Activated CD4-positive, CD25-positive, alpha-beta regulatory T cell treated with anti-CD3 and anti-CD28 coated beads, Interleukin-2, amount 50 U/mL, for 72 hours (primary cell): Measurements from ENCODE around the gene MYO18B.

ENCODE experiments used
- DNase-seq: peaks from one replicate; pipeline ENCODE4 v3.0.0; 2021

The MYO18B gene

GRCh38 chr22:25853501-25854284 lies 111.7 kb downstream of the MYO18B start:
- DNase-seq = no peak

DNA sequence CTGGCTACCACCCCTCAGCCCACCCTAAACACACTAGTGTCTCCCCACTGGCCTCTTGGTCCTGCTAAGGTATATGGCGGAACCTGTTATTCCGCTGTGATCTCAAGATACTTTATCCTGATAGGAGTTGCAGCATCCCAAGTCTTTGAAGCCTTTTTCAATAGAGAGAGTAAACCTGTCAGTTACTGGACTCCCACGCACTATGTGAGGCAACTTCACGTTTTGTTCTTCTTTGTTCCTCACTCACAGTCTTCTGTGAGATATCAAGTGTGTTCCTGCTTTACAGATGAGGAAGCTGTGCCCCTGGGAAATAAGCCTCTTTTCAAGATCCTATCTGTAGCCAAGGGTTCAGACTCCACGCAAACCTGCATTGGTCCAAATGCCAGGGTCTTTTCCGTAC lies 127.8 kb downstream of the MYO18B start:
- DNase-seq = no peak

GRCh38 chr22:25874327-25874726 lies 132.3 kb downstream of the MYO18B start:
- DNase-seq = no peak

GRCh38 chr22:25875461-25875860 lies 133.5 kb downstream of the MYO18B start:
- DNase-seq = no peak

GRCh38 chr22:25876871-25877270 lies 134.9 kb downstream of the MYO18B start:
- DNase-seq = no peak

DNA sequence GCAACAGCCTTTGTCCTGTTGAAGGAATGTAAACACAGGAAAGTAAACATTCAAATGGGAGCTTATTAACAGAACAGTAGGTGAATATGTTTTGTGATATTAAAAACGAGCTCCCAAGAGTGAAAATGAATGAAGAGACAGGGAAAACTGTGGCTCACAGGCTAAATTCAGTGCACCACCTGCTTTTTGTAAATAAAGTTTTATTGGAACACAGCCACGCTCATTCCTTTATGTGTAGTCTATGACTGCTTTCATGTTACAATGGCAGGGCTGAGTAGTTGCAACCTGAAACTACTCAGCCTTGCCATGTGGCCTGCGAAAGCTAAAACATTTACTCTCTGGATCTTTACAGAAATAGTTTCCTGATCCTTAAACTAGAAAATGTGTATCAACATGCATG lies 136.9 kb downstream of the MYO18B start:
- DNase-seq = no peak

- DNase-seq = no peak
Measured at GRCh38 chr22:25880524-25880923, 138.5 kb downstream of the MYO18B start.

GRCh38 chr22:25881210-25881755 lies 139.3 kb downstream of the MYO18B start:
- no peak for DNase-seq

- DNase-seq = no peak
Measured at GRCh38 chr22:25882360-25882759, 140.4 kb downstream of the MYO18B start.

DNA sequence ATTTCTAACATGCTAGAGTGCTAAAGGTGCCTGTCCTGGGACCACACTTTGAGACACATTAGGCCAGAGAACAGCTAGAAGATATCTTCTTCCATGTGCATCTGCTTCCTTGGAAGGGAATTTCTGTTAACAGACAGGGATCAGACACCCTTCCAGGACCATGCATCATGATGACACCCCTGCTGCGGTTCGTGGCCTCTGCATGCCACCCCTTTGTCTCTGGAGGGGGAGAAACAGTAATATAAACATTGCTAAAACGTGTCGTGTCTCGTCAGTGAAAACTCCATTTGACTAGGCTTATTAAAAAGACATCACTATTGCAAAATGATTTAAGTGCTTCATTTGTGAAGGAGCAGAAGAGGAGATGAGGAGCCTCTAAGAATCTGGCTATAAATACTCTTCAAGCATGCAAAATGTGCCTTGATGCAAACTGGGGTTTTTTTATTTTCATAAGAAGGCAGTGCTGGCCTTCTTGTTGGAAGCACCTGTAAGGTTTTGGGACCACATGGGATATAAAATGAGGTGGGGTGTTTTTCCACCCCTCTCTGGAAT lies 141.6 kb downstream of the MYO18B start:
- DNase-seq = no peak

GRCh38 chr22:25884121-25884520 lies 142.1 kb downstream of the MYO18B start:
- no peak for DNase-seq

DNA sequence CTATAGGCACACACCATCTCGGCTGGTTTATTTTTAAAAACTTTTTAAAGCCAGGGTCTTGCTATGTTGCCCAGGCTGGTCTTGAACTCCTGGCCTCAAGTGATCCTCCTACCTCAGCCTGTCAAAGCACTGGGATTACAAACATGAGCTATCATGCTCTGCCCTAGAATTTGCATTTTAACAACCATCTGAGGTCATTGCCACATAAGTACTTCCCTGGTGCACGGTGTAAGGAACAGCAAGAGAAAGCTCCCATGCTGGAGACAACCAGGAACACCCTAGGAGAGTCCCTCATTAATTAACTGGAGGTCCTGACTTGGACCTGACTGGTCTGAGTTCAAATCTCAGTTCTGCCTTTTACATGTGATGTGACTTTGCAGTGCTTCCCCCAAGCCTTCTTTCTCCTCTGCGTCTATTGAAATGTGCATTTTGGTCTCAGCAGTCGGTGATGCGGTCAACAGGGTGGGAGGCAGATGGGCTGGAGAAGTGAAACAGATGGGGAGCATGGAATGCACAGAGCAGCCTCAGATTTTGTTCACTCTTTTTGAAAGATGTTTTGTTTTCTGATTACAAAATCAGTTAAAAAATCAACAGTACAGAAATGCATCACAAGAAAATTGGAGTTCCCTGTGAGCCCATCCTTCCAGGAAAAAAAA lies 146.5 kb downstream of the MYO18B start:
- DNase-seq = no peak

- DNase-seq = no peak
Measured at GRCh38 chr22:25890651-25891050, 148.7 kb downstream of the MYO18B start.

- DNase-seq = no peak
Measured at GRCh38 chr22:25892678-25893077, 150.7 kb downstream of the MYO18B start.

- DNase-seq = no peak
Measured at GRCh38 chr22:25895678-25896077, 153.7 kb downstream of the MYO18B start.

- no peak for DNase-seq
Measured at GRCh38 chr22:25896098-25896497, 154.1 kb downstream of the MYO18B start.

DNA sequence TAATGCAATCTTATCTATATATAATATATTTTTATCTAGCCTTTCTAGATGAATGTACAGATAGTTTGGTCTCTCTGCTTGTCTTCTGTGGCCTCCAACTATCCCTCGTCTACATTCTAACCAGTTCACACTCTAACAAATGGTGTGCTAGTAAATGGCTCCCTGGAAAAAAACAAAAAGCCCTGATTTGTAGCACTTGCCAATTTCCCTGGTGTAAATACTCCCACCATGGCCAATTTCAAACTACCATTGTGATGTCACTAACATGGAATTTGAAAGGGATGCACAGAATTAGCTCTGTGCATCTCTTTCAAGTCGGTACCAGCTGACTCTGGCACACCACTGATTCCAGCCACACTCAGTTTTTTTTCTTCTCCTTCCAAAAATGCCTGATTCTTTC lies 154.6 kb downstream of the MYO18B start:
- no peak for DNase-seq

GRCh38 chr22:25898707-25899365 lies 156.8 kb downstream of the MYO18B start:
- DNase-seq = no peak

DNA sequence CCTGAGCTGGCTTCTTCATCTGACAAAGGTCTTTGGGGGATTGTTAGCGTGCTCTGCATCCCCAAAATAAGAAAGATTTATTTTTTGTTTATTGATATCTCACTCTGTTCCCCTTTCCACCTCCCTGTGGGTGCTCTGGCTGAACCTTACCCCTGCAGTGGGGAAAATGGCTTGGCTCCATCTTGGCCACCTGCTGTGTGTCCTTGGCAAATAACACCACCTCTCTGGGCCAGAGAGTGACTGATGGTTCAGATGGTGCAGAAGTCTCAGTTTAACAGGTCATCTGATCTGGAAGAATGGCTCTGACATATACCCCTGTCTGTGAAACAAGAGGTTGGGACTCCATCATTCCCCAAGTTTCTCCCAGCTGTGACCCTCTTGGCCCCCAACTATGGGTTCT lies 157.6 kb downstream of the MYO18B start:
- DNase-seq = no peak

- DNase-seq = no peak
Measured at GRCh38 chr22:25900390-25900789, 158.4 kb downstream of the MYO18B start.

- DNase-seq = no peak
Measured at GRCh38 chr22:25900880-25901279, 158.9 kb downstream of the MYO18B start.

DNA sequence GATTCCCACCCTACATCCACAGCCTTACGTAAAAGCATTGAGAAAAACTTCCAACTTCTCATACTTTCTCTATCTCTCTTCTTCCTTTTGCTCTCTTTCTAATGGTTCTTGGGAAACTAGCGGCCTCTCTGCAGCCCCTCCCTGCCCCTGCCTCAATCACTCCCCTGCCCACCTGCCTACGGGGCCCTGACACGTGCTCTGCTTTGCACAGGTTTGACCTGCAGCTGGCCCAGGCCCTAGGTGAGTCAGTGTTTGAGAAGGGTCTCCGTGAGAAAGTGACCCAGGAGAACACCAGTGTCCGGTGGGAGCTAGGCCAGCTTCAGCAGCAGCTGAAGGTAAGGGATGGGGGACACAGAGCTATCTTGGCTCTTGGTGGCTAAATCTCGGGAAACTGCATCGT lies 160.4 kb downstream of the MYO18B start:
- DNase-seq = no peak

DNA sequence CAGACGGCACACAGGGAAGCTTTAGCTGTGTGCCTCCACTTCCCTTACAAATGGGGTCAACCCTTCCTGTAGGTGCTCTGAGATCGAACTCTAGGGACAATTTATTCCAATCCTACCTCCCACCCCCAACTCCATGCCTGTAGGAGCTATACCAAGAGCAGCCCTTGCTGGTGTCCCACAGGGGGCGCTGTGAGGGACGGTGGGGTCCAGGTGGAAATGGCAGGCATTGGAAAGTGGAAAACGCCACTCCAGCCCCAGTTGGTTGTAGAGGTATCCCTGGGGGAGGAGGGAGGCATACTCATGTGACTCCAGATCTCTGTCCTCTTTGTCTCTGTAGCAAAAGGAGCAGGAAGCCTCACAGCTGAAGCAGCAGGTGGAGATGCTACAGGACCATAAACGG lies 161.3 kb downstream of the MYO18B start:
- no peak for DNase-seq

DNA sequence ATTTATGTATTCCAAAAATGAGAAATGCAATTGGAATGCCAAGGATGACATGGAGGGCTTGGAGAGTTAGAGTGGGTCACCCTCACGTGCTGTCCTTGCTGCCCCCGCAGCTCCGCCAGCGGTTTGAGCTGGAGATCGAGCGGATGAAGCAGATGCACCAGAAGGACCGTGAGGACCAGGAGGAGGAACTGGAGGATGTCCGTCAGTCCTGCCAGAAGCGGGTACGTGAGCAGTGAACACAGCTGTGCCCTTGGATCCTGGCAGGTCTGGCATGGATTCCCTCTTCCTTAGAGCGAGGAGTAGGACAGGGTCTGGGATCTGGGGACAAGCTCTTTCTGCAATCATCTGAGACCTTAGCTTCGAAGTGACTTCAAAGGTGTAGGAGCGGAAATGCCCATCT lies 166.2 kb downstream of the MYO18B start:
- no peak for DNase-seq
